NCI-H2029 treated with DMSO at 0.1 percent for 48 hours (cell line): ENCODE data around the gene GDI1.
A peak's percentile ranks its signal among the peaks of the same experiment; 100 is the strongest.
"Not testable (repeated sequence)": the region's sequence is repeated elsewhere in the genome, so short reads cannot be mapped to it uniquely, and the experiment has no call there.

Experiments
- DNase-seq: peaks from one replicate; lab custom pipeline; 2025; lab: John Stamatoyannopoulos, UW

The GDI1 gene

GRCh38 chrX:154436983-154437752 is at the start of gene GDI1:
TSS of gene GDI1 (plus strand) at chrX:154437154. CDS start at chrX:154437255, 101 bp downstream.
- no peak for DNase-seq

- DNase-seq: not testable (repeated sequence)
Measured at GRCh38 chrX:154388094-154388493, 48.9 kb upstream of the GDI1 start.

- not testable (repeated sequence) for DNase-seq
Measured at GRCh38 chrX:154388649-154389048, 48.3 kb upstream of the GDI1 start.

GRCh38 chrX:154389812-154390747 is 46.9 kb upstream of the GDI1 start:
- DNase-seq: not testable (repeated sequence)

GRCh38 chrX:154396363-154396762 is 40.6 kb upstream of the GDI1 start:
- not testable (repeated sequence) for DNase-seq

- no peak for DNase-seq
Measured at GRCh38 chrX:154396973-154397887, 39.7 kb upstream of the GDI1 start.

- peak; percentile 76 for DNase-seq
Measured at GRCh38 chrX:154397888-154398667, 38.9 kb upstream of the GDI1 start, which contains the start of gene RPL10. TSS of gene RPL10 (plus strand) at chrX:154398377. CDS start at chrX:154398520, 143 bp downstream.

GRCh38 chrX:154398668-154399526 is 38.1 kb upstream of the GDI1 start:
- DNase-seq: peak; percentile 22

GRCh38 chrX:154399527-154400368 is 37.2 kb upstream of the GDI1 start:
- no peak for DNase-seq

- not testable (repeated sequence) for DNase-seq
Measured at GRCh38 chrX:154400369-154400817, 36.6 kb upstream of the GDI1 start.

GRCh38 chrX:154401045-154401799 is 35.7 kb upstream of the GDI1 start:
- no peak for DNase-seq

GRCh38 chrX:154401918-154402621 is 34.9 kb upstream of the GDI1 start:
- DNase-seq: peak; percentile 18

- DNase-seq: no peak
Measured at GRCh38 chrX:154402622-154403127, 34.3 kb upstream of the GDI1 start.

GRCh38 chrX:154403192-154403591 is 33.8 kb upstream of the GDI1 start:
- no peak for DNase-seq

- no peak for DNase-seq
Measured at GRCh38 chrX:154403858-154404257, 33.1 kb upstream of the GDI1 start.

- no peak for DNase-seq
Measured at GRCh38 chrX:154404625-154405192, 32.2 kb upstream of the GDI1 start.
